CD14-positive monocyte (primary cell): ENCODE data around the gene TTC39A. TPM values are rescaled to one million over a fixed set of nuclear protein-coding genes. Genes with fewer than 3 reads are reported as not detected.
A peak's percentile ranks its signal among the peaks of the same experiment; 100 is the strongest.

Experiments
- DNase-seq, 3 donors: peaks; one replicate each; pipeline ENCODE4 v3.0.0-alpha.2; 2011 to 2022
- H2AFZ ChIP-seq: 2 replicates; pipeline ENCODE4 v1.6.0; 2012; ENCODE audit warnings: mild to moderate bottlenecking, low read depth, low read length, inconsistent platforms; ENCODE audit not compliant: insufficient read depth, poor library complexity, severe bottlenecking
- H3K27ac ChIP-seq, 2 donors: 1 replicate in 1 of 2; 2 replicates in 1 of 2; pipeline ENCODE4 v1.5.1; 2012 to 2013; ENCODE audit warnings: low read length in 2 of 2, control low read depth in 1 of 2, inconsistent platforms in 1 of 2, low read depth in 1 of 2, mild to moderate bottlenecking in 1 of 2
- H3K27me3 ChIP-seq, 2 donors: one replicate each; pipeline versions ENCODE4 v1.6.0 to v1.6.1; 2011 to 2013; ENCODE audit warnings: low read length in 2 of 2; ENCODE audit not compliant: control insufficient read depth in 2 of 2, insufficient read depth in 2 of 2
- H3K36me3 ChIP-seq, 2 donors: replicated peaks in 1 of 2; 1 replicate in 1 of 2; 2 replicates in 1 of 2; pipeline versions ENCODE4 v1.5.1 to v1.6.1; 2012 to 2013; ENCODE audit warnings: low read length in 2 of 2, control low read depth in 1 of 2, inconsistent platforms in 1 of 2, mild to moderate bottlenecking in 1 of 2; ENCODE audit not compliant: insufficient read depth in 2 of 2, control insufficient read depth in 1 of 2
- H3K4me1 ChIP-seq, 2 donors: 1 replicate in 1 of 2; 2 replicates in 1 of 2; pipeline versions ENCODE4 v1.5.1 to v1.6.1; 2012 to 2013; ENCODE audit warnings: low read length in 2 of 2, control low read depth in 1 of 2, inconsistent platforms in 1 of 2, mild to moderate bottlenecking in 1 of 2, moderate library complexity in 1 of 2; ENCODE audit not compliant: insufficient read depth in 2 of 2, control insufficient read depth in 1 of 2
- H3K4me2 ChIP-seq: replicated peaks from 2 replicates; pipeline ENCODE3; 2012; ENCODE audit warnings: low read length, moderate library complexity, mild to moderate bottlenecking; ENCODE audit not compliant: poor library complexity, severe bottlenecking; ENCODE audit errors: extremely low read depth
- H3K4me3 ChIP-seq, 3 experiments: fragments of 200-600 bp in 1 of 3; sonication (generic) in 1 of 3; replicated peaks in 1 of 3; 1 replicate in 2 of 3; 2 replicates in 1 of 3; pipeline ENCODE4 v1.5.1; 2011 to 2013; ENCODE audit warnings: low read length in 3 of 3, mild to moderate bottlenecking in 3 of 3, control low read depth in 2 of 3, low read depth in 2 of 3, inconsistent platforms in 1 of 3, moderate library complexity in 1 of 3
- H3K79me2 ChIP-seq: 2 replicates; pipeline ENCODE4 v1.6.0; 2012; ENCODE audit warnings: mild to moderate bottlenecking, control low read depth, inconsistent platforms, low read length, moderate library complexity; ENCODE audit not compliant: insufficient read depth
- H3K9ac ChIP-seq: 2 replicates; pipeline ENCODE4 v1.6.0; 2017; ENCODE audit warnings: low read length, mild to moderate bottlenecking; ENCODE audit not compliant: insufficient read depth, poor library complexity, severe bottlenecking
- H3K9me3 ChIP-seq, 2 donors: replicated peaks in 1 of 2; 1 replicate in 1 of 2; 2 replicates in 1 of 2; pipeline versions ENCODE4 v1.5.1 to v1.6.1; 2012 to 2013; ENCODE audit warnings: low read length in 2 of 2, control low read depth in 1 of 2; ENCODE audit not compliant: control insufficient read depth in 1 of 2, insufficient read depth in 1 of 2
- H4K20me1 ChIP-seq: 2 replicates; pipeline ENCODE4 v1.6.0; 2012; ENCODE audit warnings: mild to moderate bottlenecking, low read length, control low read depth, moderate library complexity; ENCODE audit not compliant: insufficient read depth
- H3K27ac Mint-ChIP-seq, 7 donors: one replicate each; pipeline ENCODE4 v1.8.0; 2020; ENCODE audit warnings: mild to moderate bottlenecking in 7 of 7, mixed read lengths in 7 of 7, moderate library complexity in 6 of 7, inconsistent platforms in 2 of 7
- H3K27me3 Mint-ChIP-seq, 3 donors: one replicate each; pipeline ENCODE4 v1.8.0; 2021 to 2022; ENCODE audit warnings: low read depth in 3 of 3, mild to moderate bottlenecking in 3 of 3, mixed read lengths in 3 of 3, moderate library complexity in 3 of 3, inconsistent platforms in 1 of 3
- H3K36me3 Mint-ChIP-seq, 2 donors: one replicate each; pipeline ENCODE4 v1.8.0; 2020; ENCODE audit warnings: mixed read lengths in 2 of 2, inconsistent platforms in 1 of 2, mild to moderate bottlenecking in 1 of 2
- H3K4me1 Mint-ChIP-seq: one replicate; pipeline ENCODE4 v1.8.0; 2020; ENCODE audit warnings: mild to moderate bottlenecking, mixed read lengths
- H3K4me3 Mint-ChIP-seq, 2 donors: one replicate each; pipeline ENCODE4 v1.8.0; 2020; ENCODE audit warnings: mild to moderate bottlenecking in 2 of 2, mixed read lengths in 2 of 2, moderate library complexity in 1 of 2
- H3K9me3 Mint-ChIP-seq, 7 donors: one replicate each; pipeline ENCODE4 v1.8.0; 2020 to 2022; ENCODE audit warnings: mixed read lengths in 7 of 7, mild to moderate bottlenecking in 6 of 7, moderate library complexity in 6 of 7, inconsistent platforms in 2 of 7
- CTCF ChIP-seq: fragments of 200-600 bp; IDR thresholded peaks from one replicate; pipeline ENCODE4 v1.8.0; 2022; ENCODE audit warnings: antibody characterized with exemption, mild to moderate bottlenecking
- WGBS: methylation state at CpG from one replicate; pipeline ENCODE4 v1.1.5; 2013; ENCODE audit warnings: missing lambda C conversion rate; ENCODE audit not compliant: insufficient coverage; 5-methylcytosine and 5-hydroxymethylcytosine counted together
- intact Hi-C, 2 donors: fragments of 100-400 bp; cut with micrococcal nuclease; formaldehyde crosslinking; loops; one replicate each; pipeline versions ENCODE4 v1.15.0 to v1.15.1; 2023
- polyA plus RNA-seq, 3 donors: library from polyadenylated mRNA; depleted of rRNA in 1 of 3; unstranded in 2 of 3; stranded (reverse) in 1 of 3; fragments of 300-500 nt in 2 of 3; fragments of >200 nt in 1 of 3; fragmentation: Illumina TruSeq in 2 of 3; gene quantifications; 1 replicate in 2 of 3; 2 replicates in 1 of 3; pipeline ENCODE4 v1.2.3, GENCODE V29; 2012 to 2021

Gene TTC39A
- polyA plus RNA-seq, 3 donors = 0.16 TPM; not detected in 2

- Mint-ChIP-seq H3K9me3 (peaks cover 0 to 1% (median 0%) of the 10 kb centered on the region in 7 donors), H3K27ac (peak overlapping the region in 1 of 7 donors; percentile 76), H3K4me3 (no peak overlapping the region), H3K36me3 (no peaks in the 10 kb centered on the region), H3K27me3 (peaks cover 0 to 5% (median 5%) of the 10 kb centered on the region in 3 donors), H3K4me1 (peaks cover 12% of the 10 kb centered on the region)
- Histone ChIP-seq H3K4me2 (no peak overlapping the region), H3K27me3 (no peaks in the 10 kb centered on the region), H3K4me3 (no peak overlapping the region), H3K4me1 (peaks cover 7 to 8% of the 10 kb centered on the region in 2 donors), H3K9me3 (no peaks in the 10 kb centered on the region), H3K36me3 (no peaks in the 10 kb centered on the region), H2AFZ (no peak overlapping the region), H3K79me2 (no peaks in the 10 kb centered on the region), H4K20me1 (no peaks in the 10 kb centered on the region), H3K9ac (no peak overlapping the region), H3K27ac (no peak overlapping the region)
- intact Hi-C loops = no loop called here
- no peak for DNase-seq
- no CpG with 5 or more reads among the region's 1 CpG for whole genome bisulfite sequencing
- no peak for TF ChIP-seq CTCF
Observed at GRCh38 chr1:51304360-51304759, 26.0 kb downstream of the TTC39A start.

- Histone ChIP-seq H4K20me1 (no peaks in the 10 kb centered on the region), H3K36me3 (no peaks in the 10 kb centered on the region), H3K4me3 (peak overlapping the region; percentile 23 to 70 (median 24)), H3K4me1 (peaks cover 7 to 8% of the 10 kb centered on the region in 2 donors), H3K4me2 (peak overlapping the region; percentile 63), H3K9me3 (no peaks in the 10 kb centered on the region), H3K27ac (peak overlapping the region in 1 of 2 donors; percentile 65), H3K79me2 (no peaks in the 10 kb centered on the region), H2AFZ (peak overlapping the region; percentile 84), H3K9ac (peak overlapping the region; percentile 62), H3K27me3 (no peaks in the 10 kb centered on the region)
- peak overlapping the region; percentile 75 to 90 for H3K4me3 Mint-ChIP-seq
- 13% methylated on average over 5 of the region's 8 CpGs for WGBS
- H3K4me1 Mint-ChIP-seq = peaks cover 12% of the 10 kb centered on the region
- intact Hi-C loops = no loop called here
- H3K9me3 Mint-ChIP-seq = peaks cover 0 to 1% (median 0%) of the 10 kb centered on the region in 7 donors
- DNase-seq = peak; percentile 12 to 85 (median 26)
- no peak for TF ChIP-seq CTCF
- peak overlapping the region in 5 of 7 donors; percentile 73 to 85 (median 77) for H3K27ac Mint-ChIP-seq
- H3K27me3 Mint-ChIP-seq = peaks cover 0 to 5% (median 5%) of the 10 kb centered on the region in 3 donors
- no peaks in the 10 kb centered on the region for H3K36me3 Mint-ChIP-seq
Observed at GRCh38 chr1:51303751-51304251, 26.6 kb downstream of the TTC39A start.
